OCI-LY1 (cell line): ENCODE data around the gene NEURL4.

Source experiments
- CTCF ChIP-seq: fragments of 200-600 bp; sonication (generic), shearing (Covaris generic); IDR thresholded peaks from 2 replicates; pipeline ENCODE4 v1.5.1; 2017; ENCODE audit warnings: mild to moderate bottlenecking, antibody characterized with exemption, low read length, moderate library complexity, mixed read lengths
- EZH2 ChIP-seq: fragments of 200-600 bp; sonication (generic), shearing (Covaris generic); IDR thresholded peaks from 2 replicates; pipeline ENCODE4 v1.8.0; 2017; ENCODE audit warnings: borderline replicate concordance, mixed run types, mild to moderate bottlenecking, antibody characterized with exemption, low read length, moderate library complexity, mixed read lengths

- TF ChIP-seq EZH2 (no peak), CTCF (peak; percentile 51; the same call in 1 of the 2 replicates)
Observed at GRCh38 chr17:7352503-7352889, 23.4 kb upstream of the NEURL4 start.
